ENCODE measurements around the gene SLC16A8.

SLC16A8 gene

GRCh38 chr22:38110008-38110862, 26.3 kb upstream of the SLC16A8 start, which contains the start of gene BAIAP2L2:
Gene BAIAP2L2, minus strand, starts transcription at chr22:38110684. Its CDS starts 159 bp downstream, at chr22:38110525.
- peak within 1 kb of the TSS; percentile 93 for H3K27ac ChIP-seq
- TF ChIP-seq CTCF (conservative IDR thresholded peaks at IDR 0.05): no peak

GRCh38 chr22:38109371-38110001, 25.5 kb upstream of the SLC16A8 start:
- no peak overlapping the region for H3K27ac ChIP-seq
- no peak for TF ChIP-seq CTCF (conservative IDR thresholded peaks at IDR 0.05)

GRCh38 chr22:38108561-38109319, 24.8 kb upstream of the SLC16A8 start:
- TF ChIP-seq CTCF (conservative IDR thresholded peaks at IDR 0.05): no peak
- no peak overlapping the region for H3K27ac ChIP-seq

- H3K27ac ChIP-seq: no peak overlapping the region
- TF ChIP-seq CTCF (conservative IDR thresholded peaks at IDR 0.05): no peak
Observed at GRCh38 chr22:38107692-38108515, 23.9 kb upstream of the SLC16A8 start.

GRCh38 chr22:38106814-38107578, 23.0 kb upstream of the SLC16A8 start:
- no peak overlapping the region for H3K27ac ChIP-seq
- no peak for TF ChIP-seq CTCF (conservative IDR thresholded peaks at IDR 0.05)

GRCh38 chr22:38104084-38104483, 20.1 kb upstream of the SLC16A8 start:
- TF ChIP-seq CTCF (conservative IDR thresholded peaks at IDR 0.05): peak; percentile 40
- H3K27ac ChIP-seq: no peak overlapping the region
